CD14-positive monocyte (primary cell): ENCODE results near the gene ITGB2. TPM values are rescaled to one million over a fixed set of nuclear protein-coding genes. Genes with fewer than 3 reads are reported as not detected.

ENCODE experiments used
- DNase-seq, 3 donors: peaks; one replicate each; pipeline ENCODE4 v3.0.0-alpha.2; 2011 to 2022
- H2AFZ ChIP-seq: 2 replicates; pipeline ENCODE4 v1.6.0; 2012; ENCODE audit warnings: mild to moderate bottlenecking, low read depth, low read length, inconsistent platforms; ENCODE audit not compliant: insufficient read depth, poor library complexity, severe bottlenecking
- H3K27ac ChIP-seq, 2 donors: 1 replicate in 1 of 2; 2 replicates in 1 of 2; pipeline ENCODE4 v1.5.1; 2012 to 2013; ENCODE audit warnings: low read length in 2 of 2, control low read depth in 1 of 2, inconsistent platforms in 1 of 2, low read depth in 1 of 2, mild to moderate bottlenecking in 1 of 2
- H3K27me3 ChIP-seq, 2 donors: one replicate each; pipeline versions ENCODE4 v1.6.0 to v1.6.1; 2011 to 2013; ENCODE audit warnings: low read length in 2 of 2; ENCODE audit not compliant: control insufficient read depth in 2 of 2, insufficient read depth in 2 of 2
- H3K36me3 ChIP-seq, 2 donors: replicated peaks in 1 of 2; 1 replicate in 1 of 2; 2 replicates in 1 of 2; pipeline versions ENCODE4 v1.5.1 to v1.6.1; 2012 to 2013; ENCODE audit warnings: low read length in 2 of 2, control low read depth in 1 of 2, inconsistent platforms in 1 of 2, mild to moderate bottlenecking in 1 of 2; ENCODE audit not compliant: insufficient read depth in 2 of 2, control insufficient read depth in 1 of 2
- H3K4me1 ChIP-seq, 2 donors: 1 replicate in 1 of 2; 2 replicates in 1 of 2; pipeline versions ENCODE4 v1.5.1 to v1.6.1; 2012 to 2013; ENCODE audit warnings: low read length in 2 of 2, control low read depth in 1 of 2, inconsistent platforms in 1 of 2, mild to moderate bottlenecking in 1 of 2, moderate library complexity in 1 of 2; ENCODE audit not compliant: insufficient read depth in 2 of 2, control insufficient read depth in 1 of 2
- H3K4me2 ChIP-seq: replicated peaks from 2 replicates; pipeline ENCODE3; 2012; ENCODE audit warnings: low read length, moderate library complexity, mild to moderate bottlenecking; ENCODE audit not compliant: poor library complexity, severe bottlenecking; ENCODE audit errors: extremely low read depth
- H3K4me3 ChIP-seq, 3 experiments: fragments of 200-600 bp in 1 of 3; sonication (generic) in 1 of 3; replicated peaks in 1 of 3; 1 replicate in 2 of 3; 2 replicates in 1 of 3; pipeline ENCODE4 v1.5.1; 2011 to 2013; ENCODE audit warnings: low read length in 3 of 3, mild to moderate bottlenecking in 3 of 3, control low read depth in 2 of 3, low read depth in 2 of 3, inconsistent platforms in 1 of 3, moderate library complexity in 1 of 3
- H3K79me2 ChIP-seq: 2 replicates; pipeline ENCODE4 v1.6.0; 2012; ENCODE audit warnings: mild to moderate bottlenecking, control low read depth, inconsistent platforms, low read length, moderate library complexity; ENCODE audit not compliant: insufficient read depth
- H3K9ac ChIP-seq: 2 replicates; pipeline ENCODE4 v1.6.0; 2017; ENCODE audit warnings: low read length, mild to moderate bottlenecking; ENCODE audit not compliant: insufficient read depth, poor library complexity, severe bottlenecking
- H3K9me3 ChIP-seq, 2 donors: replicated peaks in 1 of 2; 1 replicate in 1 of 2; 2 replicates in 1 of 2; pipeline versions ENCODE4 v1.5.1 to v1.6.1; 2012 to 2013; ENCODE audit warnings: low read length in 2 of 2, control low read depth in 1 of 2; ENCODE audit not compliant: control insufficient read depth in 1 of 2, insufficient read depth in 1 of 2
- H4K20me1 ChIP-seq: 2 replicates; pipeline ENCODE4 v1.6.0; 2012; ENCODE audit warnings: mild to moderate bottlenecking, low read length, control low read depth, moderate library complexity; ENCODE audit not compliant: insufficient read depth
- H3K27ac Mint-ChIP-seq, 7 donors: one replicate each; pipeline ENCODE4 v1.8.0; 2020; ENCODE audit warnings: mild to moderate bottlenecking in 7 of 7, mixed read lengths in 7 of 7, moderate library complexity in 6 of 7, inconsistent platforms in 2 of 7
- H3K27me3 Mint-ChIP-seq, 3 donors: one replicate each; pipeline ENCODE4 v1.8.0; 2021 to 2022; ENCODE audit warnings: low read depth in 3 of 3, mild to moderate bottlenecking in 3 of 3, mixed read lengths in 3 of 3, moderate library complexity in 3 of 3, inconsistent platforms in 1 of 3
- H3K36me3 Mint-ChIP-seq, 2 donors: one replicate each; pipeline ENCODE4 v1.8.0; 2020; ENCODE audit warnings: mixed read lengths in 2 of 2, inconsistent platforms in 1 of 2, mild to moderate bottlenecking in 1 of 2
- H3K4me1 Mint-ChIP-seq: one replicate; pipeline ENCODE4 v1.8.0; 2020; ENCODE audit warnings: mild to moderate bottlenecking, mixed read lengths
- H3K4me3 Mint-ChIP-seq, 2 donors: one replicate each; pipeline ENCODE4 v1.8.0; 2020; ENCODE audit warnings: mild to moderate bottlenecking in 2 of 2, mixed read lengths in 2 of 2, moderate library complexity in 1 of 2
- H3K9me3 Mint-ChIP-seq, 7 donors: one replicate each; pipeline ENCODE4 v1.8.0; 2020 to 2022; ENCODE audit warnings: mixed read lengths in 7 of 7, mild to moderate bottlenecking in 6 of 7, moderate library complexity in 6 of 7, inconsistent platforms in 2 of 7
- WGBS: methylation state at CpG from one replicate; pipeline ENCODE4 v1.1.5; 2013; ENCODE audit warnings: missing lambda C conversion rate; ENCODE audit not compliant: insufficient coverage; 5-methylcytosine and 5-hydroxymethylcytosine counted together
- intact Hi-C, 2 donors: fragments of 100-400 bp; cut with micrococcal nuclease; formaldehyde crosslinking; loops; one replicate each; pipeline versions ENCODE4 v1.15.0 to v1.15.1; 2023
- polyA plus RNA-seq, 3 donors: library from polyadenylated mRNA; depleted of rRNA in 1 of 3; unstranded in 2 of 3; stranded (reverse) in 1 of 3; fragments of 300-500 nt in 2 of 3; fragments of >200 nt in 1 of 3; fragmentation: Illumina TruSeq in 2 of 3; gene quantifications; 1 replicate in 2 of 3; 2 replicates in 1 of 3; pipeline ENCODE4 v1.2.3, GENCODE V29; 2012 to 2021
- TF ChIP-seq, protein P1 (sequence below): fragments of 200-600 bp; IDR thresholded peaks from one replicate; pipeline ENCODE4 v1.8.0; 2022; ENCODE audit warnings: antibody characterized with exemption, mild to moderate bottlenecking

The ITGB2 gene
- polyA plus RNA-seq, 3 donors: 1,470 to 1,628 (median 1,602) TPM

DNA sequence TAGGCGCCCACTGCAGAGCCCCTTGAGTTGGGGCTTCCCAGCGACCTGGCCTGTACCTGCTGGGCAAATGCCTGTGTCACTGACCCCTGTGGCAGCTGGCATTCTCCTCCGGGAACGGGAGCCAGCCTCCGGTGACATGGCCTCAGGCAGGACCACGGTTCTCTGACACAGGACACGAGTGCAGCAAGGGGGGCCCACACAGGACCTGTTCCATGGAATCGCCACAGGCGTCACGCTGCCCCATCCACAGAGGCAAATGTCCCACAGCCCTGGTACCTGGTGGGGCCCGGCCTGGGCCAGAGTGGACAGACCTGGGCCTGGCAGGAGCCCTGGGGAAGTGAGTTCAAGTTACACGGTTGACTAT lies 2.6 kb downstream of the ITGB2 start:
- intact Hi-C loops: loop anchor here in 1 of 2 donors (5.0 kb wide), 1 partner anchor 116 kb away; the partner anchor contains the start of gene UBE2G2
- Histone ChIP-seq H2AFZ (no peak overlapping the region), H3K9me3 (no peaks in the 10 kb centered on the region), H3K36me3 (peaks cover 23 to 30% of the 10 kb centered on the region in 2 donors), H3K27me3 (no peaks in the 10 kb centered on the region), H3K9ac (peak overlapping the region; percentile 80), H3K79me2 (peaks cover 100% of the 10 kb centered on the region), H3K4me2 (peak overlapping the region; percentile 87), H3K4me3 (peak overlapping the region; percentile 84 to 99 (median 98)), H3K4me1 (peaks cover 84 to 88% of the 10 kb centered on the region in 2 donors), H3K27ac (peak overlapping the region; percentile 65 to 87), H4K20me1 (peaks cover 76% of the 10 kb centered on the region)
- TF ChIP-seq, protein P1, sequence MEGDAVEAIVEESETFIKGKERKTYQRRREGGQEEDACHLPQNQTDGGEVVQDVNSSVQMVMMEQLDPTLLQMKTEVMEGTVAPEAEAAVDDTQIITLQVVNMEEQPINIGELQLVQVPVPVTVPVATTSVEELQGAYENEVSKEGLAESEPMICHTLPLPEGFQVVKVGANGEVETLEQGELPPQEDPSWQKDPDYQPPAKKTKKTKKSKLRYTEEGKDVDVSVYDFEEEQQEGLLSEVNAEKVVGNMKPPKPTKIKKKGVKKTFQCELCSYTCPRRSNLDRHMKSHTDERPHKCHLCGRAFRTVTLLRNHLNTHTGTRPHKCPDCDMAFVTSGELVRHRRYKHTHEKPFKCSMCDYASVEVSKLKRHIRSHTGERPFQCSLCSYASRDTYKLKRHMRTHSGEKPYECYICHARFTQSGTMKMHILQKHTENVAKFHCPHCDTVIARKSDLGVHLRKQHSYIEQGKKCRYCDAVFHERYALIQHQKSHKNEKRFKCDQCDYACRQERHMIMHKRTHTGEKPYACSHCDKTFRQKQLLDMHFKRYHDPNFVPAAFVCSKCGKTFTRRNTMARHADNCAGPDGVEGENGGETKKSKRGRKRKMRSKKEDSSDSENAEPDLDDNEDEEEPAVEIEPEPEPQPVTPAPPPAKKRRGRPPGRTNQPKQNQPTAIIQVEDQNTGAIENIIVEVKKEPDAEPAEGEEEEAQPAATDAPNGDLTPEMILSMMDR: no peak
- H3K27ac Mint-ChIP-seq: peak overlapping the region; percentile 56 to 85 (median 80)
- peaks cover 28 to 45% of the 10 kb centered on the region in 2 donors for H3K36me3 Mint-ChIP-seq
- DNase-seq: no peak
- peak overlapping the region; percentile 88 to 96 for H3K4me3 Mint-ChIP-seq
- peaks cover 0 to 2% (median 0%) of the 10 kb centered on the region in 3 donors for H3K27me3 Mint-ChIP-seq
- H3K4me1 Mint-ChIP-seq: peaks cover 80% of the 10 kb centered on the region
- WGBS: 91% methylated on average over 11 of the region's 12 CpGs
- peaks cover 0 to 2% (median 0%) of the 10 kb centered on the region in 7 donors for H3K9me3 Mint-ChIP-seq

GRCh38 chr21:44917446-44918106 lies 3.1 kb downstream of the ITGB2 start:
- peak overlapping the region; percentile 2 to 99 (median 98) for H3K4me3 ChIP-seq
- Mint-ChIP-seq H3K27ac (peak overlapping the region; percentile 70 to 97 (median 81)), H3K9me3 (peaks cover 0 to 2% (median 0%) of the 10 kb centered on the region in 7 donors), H3K36me3 (peaks cover 28 to 47% of the 10 kb centered on the region in 2 donors), H3K27me3 (peaks cover 0 to 2% (median 0%) of the 10 kb centered on the region in 3 donors), H3K4me1 (peaks cover 77% of the 10 kb centered on the region), H3K4me3 (peak overlapping the region; percentile 88 to 96)
- peaks cover 23 to 30% of the 10 kb centered on the region in 2 donors for H3K36me3 ChIP-seq
- 95% methylated on average over 13 of the region's 15 CpGs for WGBS
- TF ChIP-seq, protein P1: no peak
- peaks cover 84 to 88% of the 10 kb centered on the region in 2 donors for H3K4me1 ChIP-seq
- H2AFZ ChIP-seq: no peak overlapping the region
- H3K27ac ChIP-seq: peak overlapping the region; percentile 65 to 87
- peaks cover 99% of the 10 kb centered on the region for H3K79me2 ChIP-seq
- no peaks in the 10 kb centered on the region for H3K9me3 ChIP-seq
- peaks cover 81% of the 10 kb centered on the region for H4K20me1 ChIP-seq
- DNase-seq: no peak
- H3K9ac ChIP-seq: peak overlapping the region; percentile 80
- no peaks in the 10 kb centered on the region for H3K27me3 ChIP-seq
- H3K4me2 ChIP-seq: peak overlapping the region; percentile 87
- intact Hi-C loops: loop anchor here in 1 of 2 donors (2.0 to 5.0 kb wide), 2 partner anchors 13 to 115 kb away; partner anchors contain the start of gene UBE2G2
